ENCODE data around the gene MYADML2. TPM values are rescaled to one million over a fixed set of nuclear protein-coding genes. Genes with fewer than 3 reads are reported as not detected.
A peak's percentile ranks its signal among the peaks of the same experiment; 100 is the strongest.

MYADML2 gene
- total RNA-seq, 4 donors from 2014 or later, result 2.9 to 24.9 (median 13.3) TPM

- intact Hi-C loops (cut with DNase I; ENCODE audit: low total_unique reads), result no loop called here
- Histone ChIP-seq H3K27ac (no peak overlapping the region), H3K9me3 (no peaks in the 10 kb centered on the region), H3K4me1 (peaks cover 10 to 16% of the 10 kb centered on the region in 2 donors), H3K4me3 (no peak overlapping the region), H3K36me3 (peaks cover 0 to 9% of the 10 kb centered on the region in 2 donors), H3K27me3 (no peaks in the 10 kb centered on the region)
- ATAC-seq (no peak), DNase-seq (no peak)
- no peak for TF ChIP-seq CTCF (IDR thresholded peaks at IDR 0.05 in 4 of 5, conservative IDR thresholded peaks at IDR 0.05 in 1 of 5)
- no peak for TF ChIP-seq POLR2A (IDR thresholded peaks at IDR 0.05)
- in situ Hi-C loops (cut with MboI; ENCODE audit: low sequenced_read_pairs in 4 of 4), result no loop called here
Measured at GRCh38 chr17:81904600-81905423, 42.2 kb downstream of the MYADML2 start.

- Histone ChIP-seq H3K27ac (no peak overlapping the region), H3K27me3 (no peaks in the 10 kb centered on the region), H3K4me3 (no peak overlapping the region), H3K9me3 (no peaks in the 10 kb centered on the region), H3K4me1 (peaks cover 10 to 14% of the 10 kb centered on the region in 2 donors), H3K36me3 (peaks cover 0 to 15% of the 10 kb centered on the region in 2 donors)
- TF ChIP-seq POLR2A (IDR thresholded peaks at IDR 0.05) (no peak), CTCF (IDR thresholded peaks at IDR 0.05 in 4 of 5, conservative IDR thresholded peaks at IDR 0.05 in 1 of 5) (no peak)
- in situ Hi-C loops (cut with MboI; ENCODE audit: low sequenced_read_pairs in 4 of 4) (no loop called here), intact Hi-C loops (cut with DNase I; ENCODE audit: low total_unique reads) (no loop called here)
- ATAC-seq (no peak), DNase-seq (no peak)
Measured at GRCh38 chr17:81903896-81904599, 43.0 kb downstream of the MYADML2 start.

GRCh38 chr17:81903415-81903831 is 43.6 kb downstream of the MYADML2 start:
- H3K36me3 ChIP-seq, result peaks cover 0 to 22% of the 10 kb centered on the region in 2 donors
- DNase-seq, result no peak
- in situ Hi-C loops (cut with MboI; ENCODE audit: low sequenced_read_pairs in 4 of 4) (no loop called here), intact Hi-C loops (cut with DNase I; ENCODE audit: low total_unique reads) (no loop called here)
- H3K4me1 ChIP-seq, result peaks cover 10 to 14% of the 10 kb centered on the region in 2 donors
- no peaks in the 10 kb centered on the region for H3K9me3 ChIP-seq
- no peak for ATAC-seq
- no peaks in the 10 kb centered on the region for H3K27me3 ChIP-seq
- no peak overlapping the region for H3K27ac ChIP-seq
- TF ChIP-seq CTCF (IDR thresholded peaks at IDR 0.05 in 4 of 5, conservative IDR thresholded peaks at IDR 0.05 in 1 of 5), result no peak
- no peak for TF ChIP-seq POLR2A (IDR thresholded peaks at IDR 0.05)
- no peak overlapping the region for H3K4me3 ChIP-seq

DNA sequence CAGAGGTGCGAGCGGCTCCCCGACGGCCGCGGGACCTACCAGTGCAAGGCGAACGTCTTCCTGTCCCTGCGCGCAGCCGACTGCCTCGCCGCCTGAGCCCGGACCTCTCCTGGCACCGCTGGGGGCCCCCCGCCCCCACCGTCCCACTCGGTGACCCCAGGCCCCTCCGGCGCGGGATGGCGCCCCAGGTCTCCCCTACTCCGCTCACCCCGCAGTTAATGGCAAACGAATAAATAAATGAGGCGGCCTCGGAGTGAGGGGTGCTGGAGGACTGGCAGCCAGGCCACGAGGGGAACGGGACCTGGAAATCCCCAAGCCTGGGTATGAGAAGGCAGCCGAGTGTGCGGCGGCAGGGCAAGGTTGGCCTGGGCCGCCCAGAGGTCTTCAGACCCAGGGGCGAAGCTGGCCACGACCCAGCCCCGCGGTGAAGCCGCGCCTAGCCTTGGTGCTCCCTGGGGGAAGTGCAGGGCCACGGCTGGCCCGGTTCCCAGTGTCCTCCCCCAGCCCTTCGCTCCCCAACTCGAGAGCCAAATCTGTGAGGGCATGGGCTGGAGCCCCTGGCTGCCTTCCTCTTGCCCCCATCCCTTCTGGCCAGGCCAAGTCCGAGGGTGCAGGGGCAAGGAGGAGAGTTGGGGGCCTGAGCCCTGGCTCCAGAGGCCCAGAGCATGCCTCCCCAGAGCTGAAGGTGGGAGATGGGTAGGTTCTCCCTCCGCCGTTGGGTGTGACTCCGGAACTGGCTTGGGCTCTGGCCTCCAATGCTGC is 44.2 kb downstream of the MYADML2 start:
- no peaks in the 10 kb centered on the region for H3K27me3 ChIP-seq
- H3K4me3 ChIP-seq, result peak overlapping the region in 2 of 4 donors; percentile 27 to 44
- DNase-seq (no peak), ATAC-seq (no peak)
- peaks cover 0 to 27% of the 10 kb centered on the region in 2 donors for H3K36me3 ChIP-seq
- H3K27ac ChIP-seq, result no peak overlapping the region
- H3K4me1 ChIP-seq, result peaks cover 10 to 14% of the 10 kb centered on the region in 2 donors
- TF ChIP-seq POLR2A (IDR thresholded peaks at IDR 0.05) (no peak), CTCF (IDR thresholded peaks at IDR 0.05 in 4 of 5, conservative IDR thresholded peaks at IDR 0.05 in 1 of 5) (no peak)
- in situ Hi-C loops (cut with MboI; ENCODE audit: low sequenced_read_pairs in 4 of 4), result no loop called here
- intact Hi-C loops (cut with DNase I; ENCODE audit: low total_unique reads), result no loop called here
- no peaks in the 10 kb centered on the region for H3K9me3 ChIP-seq
